ENCODE data around the gene SLC16A9.

The SLC16A9 gene

GRCh38 chr10:59718257-59718656 is 8.6 kb upstream of the SLC16A9 start:
- DNase-seq: no peak

GRCh38 chr10:59713196-59713821 is 3.7 kb upstream of the SLC16A9 start:
- no peak for DNase-seq

- no peak for DNase-seq
Measured at GRCh38 chr10:59711871-59712494, 2.3 kb upstream of the SLC16A9 start.

GRCh38 chr10:59708816-59709394 is 745 bp downstream of the SLC16A9 start:
- DNase-seq: peak; percentile 34

GRCh38 chr10:59706851-59707797 is 2.5 kb downstream of the SLC16A9 start:
- no peak for DNase-seq

GRCh38 chr10:59705931-59706330 is 3.7 kb downstream of the SLC16A9 start:
- DNase-seq: no peak

GRCh38 chr10:59704630-59705029 is 5.0 kb downstream of the SLC16A9 start:
- no peak for DNase-seq

- no peak for DNase-seq
Measured at GRCh38 chr10:59702347-59702746, 7.3 kb downstream of the SLC16A9 start.

GRCh38 chr10:59700709-59701108 is 8.9 kb downstream of the SLC16A9 start:
- no peak for DNase-seq

- no peak for DNase-seq
Measured at GRCh38 chr10:59698326-59698725, 11.3 kb downstream of the SLC16A9 start.

GRCh38 chr10:59695637-59696036 is 14.0 kb downstream of the SLC16A9 start:
- DNase-seq: no peak

- DNase-seq: no peak
Measured at GRCh38 chr10:59694936-59695335, 14.7 kb downstream of the SLC16A9 start.

GRCh38 chr10:59692113-59692512 is 17.5 kb downstream of the SLC16A9 start:
- DNase-seq: no peak

GRCh38 chr10:59688921-59689351 is 20.7 kb downstream of the SLC16A9 start:
- no peak for DNase-seq

GRCh38 chr10:59687657-59688056 is 22.0 kb downstream of the SLC16A9 start:
- no peak for DNase-seq

GRCh38 chr10:59684006-59684405 is 25.6 kb downstream of the SLC16A9 start:
- no peak for DNase-seq

- no peak for DNase-seq
Measured at GRCh38 chr10:59682986-59683937, 26.4 kb downstream of the SLC16A9 start.

GRCh38 chr10:59680199-59680598 is 29.5 kb downstream of the SLC16A9 start:
- DNase-seq: no peak

GRCh38 chr10:59678884-59679301 is 30.8 kb downstream of the SLC16A9 start:
- no peak for DNase-seq

GRCh38 chr10:59677253-59677831 is 32.3 kb downstream of the SLC16A9 start:
- DNase-seq: no peak

GRCh38 chr10:59675812-59676211 is 33.8 kb downstream of the SLC16A9 start:
- DNase-seq: no peak

Data from right hindlimb (tissue), 1 donor.